ENCODE measurements around the gene SLC19A1.

SLC19A1 gene

GRCh38 chr21:45557616-45558043 is 15.4 kb upstream of the SLC19A1 start:
- no peak for DNase-seq

- DNase-seq = no peak
Measured at GRCh38 chr21:45556645-45557615, 14.7 kb upstream of the SLC19A1 start.

- DNase-seq = no peak
Measured at GRCh38 chr21:45556302-45556644, 14.0 kb upstream of the SLC19A1 start.

GRCh38 chr21:45555557-45556301 is 13.5 kb upstream of the SLC19A1 start:
- DNase-seq = peak; percentile 10

GRCh38 chr21:45555251-45555556 is 13.0 kb upstream of the SLC19A1 start:
- no peak for DNase-seq

GRCh38 chr21:45554477-45555175 is 12.4 kb upstream of the SLC19A1 start:
- peak; percentile 56 for DNase-seq

- no peak for DNase-seq
Measured at GRCh38 chr21:45552696-45553391, 10.6 kb upstream of the SLC19A1 start.

GRCh38 chr21:45551783-45552695 is 9.8 kb upstream of the SLC19A1 start:
- no peak for DNase-seq

GRCh38 chr21:45551316-45551715 is 9.1 kb upstream of the SLC19A1 start:
- DNase-seq = no peak

GRCh38 chr21:45550522-45551210 is 8.4 kb upstream of the SLC19A1 start:
- no peak for DNase-seq

- no peak for DNase-seq
Measured at GRCh38 chr21:45549626-45550463, 7.6 kb upstream of the SLC19A1 start.

- no peak for DNase-seq
Measured at GRCh38 chr21:45548711-45549491, 6.7 kb upstream of the SLC19A1 start.

- DNase-seq = no peak
Measured at GRCh38 chr21:45547545-45547900, 5.3 kb upstream of the SLC19A1 start.

GRCh38 chr21:45546636-45547544 is 4.7 kb upstream of the SLC19A1 start:
- no peak for DNase-seq

GRCh38 chr21:45545691-45546531 is 3.7 kb upstream of the SLC19A1 start:
- no peak for DNase-seq

GRCh38 chr21:45545236-45545570 is 3.0 kb upstream of the SLC19A1 start:
- DNase-seq = no peak

- no peak for DNase-seq
Measured at GRCh38 chr21:45544449-45545235, 2.4 kb upstream of the SLC19A1 start.

Measured in NCI-H2171 treated with DMSO at 0.1 percent for 48 hours (cell line).